RCC 7860 (cell line): ENCODE data around the gene CNTLN.
"Not testable (repeated sequence)": the region's sequence is repeated elsewhere in the genome, so short reads cannot be mapped to it uniquely, and the experiment has no call there.

ENCODE experiments used
- DNase-seq: peaks from one replicate; pipeline ENCODE4 v3.0.0-alpha.2; 2015; ENCODE audit warnings: low spot score
- FAIRE-seq: peaks from 2 replicates; lab custom pipeline; 2012; peaks lifted over from hg19 to GRCh38; lab: Jason Lieb, UNC

Gene CNTLN

GRCh38 chr9:17171309-17172094, 36.7 kb downstream of the CNTLN start:
- no peak for DNase-seq
- no peak for FAIRE-seq

- not testable (repeated sequence) for DNase-seq, FAIRE-seq
Measured at GRCh38 chr9:17177496-17177895, 42.7 kb downstream of the CNTLN start.

GRCh38 chr9:17185481-17186029, 50.7 kb downstream of the CNTLN start:
- FAIRE-seq = no peak
- no peak for DNase-seq

GRCh38 chr9:17191082-17191481, 56.2 kb downstream of the CNTLN start:
- FAIRE-seq (no peak), DNase-seq (no peak)

GRCh38 chr9:17204611-17205152, 69.8 kb downstream of the CNTLN start:
- no peak for DNase-seq
- FAIRE-seq = no peak

GRCh38 chr9:17216011-17216410, 81.2 kb downstream of the CNTLN start:
- DNase-seq = no peak
- no peak for FAIRE-seq

- no peak for FAIRE-seq
- no peak for DNase-seq
Measured at GRCh38 chr9:17216646-17217045, 81.8 kb downstream of the CNTLN start.

- DNase-seq (no peak), FAIRE-seq (no peak)
Measured at GRCh38 chr9:17217272-17217671, 82.4 kb downstream of the CNTLN start.

- no peak for DNase-seq
- no peak for FAIRE-seq
Measured at GRCh38 chr9:17219261-17219660, 84.4 kb downstream of the CNTLN start.

- DNase-seq (no peak), FAIRE-seq (no peak)
Measured at GRCh38 chr9:17222932-17223331, 88.1 kb downstream of the CNTLN start.

- no peak for FAIRE-seq
- DNase-seq = no peak
Measured at GRCh38 chr9:17225407-17225806, 90.6 kb downstream of the CNTLN start.

- no peak for FAIRE-seq
- DNase-seq = no peak
Measured at GRCh38 chr9:17229945-17230560, 95.2 kb downstream of the CNTLN start.

- no peak for FAIRE-seq
Measured at GRCh38 chr9:17230646-17231045, 95.8 kb downstream of the CNTLN start.

GRCh38 chr9:17236147-17236546, 101.3 kb downstream of the CNTLN start:
- no peak for DNase-seq
- no peak for FAIRE-seq

More at GRCh38 chr9:17230646-17231045, 95.8 kb downstream of the CNTLN start:
- DNase-seq = no peak

- no peak for DNase-seq
- no peak for FAIRE-seq
Measured at GRCh38 chr9:17246770-17247169, 111.9 kb downstream of the CNTLN start.

- FAIRE-seq = no peak
- DNase-seq = no peak
Measured at GRCh38 chr9:17251100-17251499, 116.3 kb downstream of the CNTLN start.

GRCh38 chr9:17268531-17269188, 133.8 kb downstream of the CNTLN start:
- not testable (repeated sequence) for FAIRE-seq, DNase-seq

- no peak for FAIRE-seq
Measured at GRCh38 chr9:17269799-17270198, 135.0 kb downstream of the CNTLN start.

GRCh38 chr9:17272536-17272935, 137.7 kb downstream of the CNTLN start:
- no peak for FAIRE-seq
- no peak for DNase-seq

More at GRCh38 chr9:17269799-17270198, 135.0 kb downstream of the CNTLN start:
- DNase-seq = no peak

GRCh38 chr9:17280350-17281012, 145.6 kb downstream of the CNTLN start:
- no peak for FAIRE-seq

GRCh38 chr9:17290673-17291072, 155.8 kb downstream of the CNTLN start:
- not testable (repeated sequence) for DNase-seq, FAIRE-seq

More at GRCh38 chr9:17280350-17281012, 145.6 kb downstream of the CNTLN start:
- DNase-seq = no peak
